ENCODE data around the gene IFT27. TPM values are rescaled to one million over a fixed set of nuclear protein-coding genes. Genes with fewer than 3 reads are reported as not detected.

IFT27 gene
- total RNA-seq, 1 donor from 2014 or later: 28.3 TPM

- intact Hi-C loops (cut with DNase I): no loop called here
- DNase-seq (ENCODE audit: missing footprints) (no peak), ATAC-seq (no peak)
These were observed 22.8 kb upstream of the IFT27 start for GRCh38 chr22:36798674-36799066.

GRCh38 chr22:36797911-36798673 is 22.2 kb upstream of the IFT27 start:
- ATAC-seq: no peak
- intact Hi-C loops (cut with DNase I): no loop called here
- peak; percentile 76 for DNase-seq (ENCODE audit: missing footprints)

GRCh38 chr22:36797374-36797773 is 21.5 kb upstream of the IFT27 start:
- ATAC-seq (no peak), DNase-seq (ENCODE audit: missing footprints) (no peak)
- intact Hi-C loops (cut with DNase I): no loop called here

GRCh38 chr22:36796552-36797175 is 20.7 kb upstream of the IFT27 start:
- intact Hi-C loops (cut with DNase I): no loop called here
- no peak for ATAC-seq
- no peak for DNase-seq (ENCODE audit: missing footprints)

GRCh38 chr22:36795633-36796032 is 19.7 kb upstream of the IFT27 start:
- ATAC-seq (no peak), DNase-seq (ENCODE audit: missing footprints) (no peak)
- intact Hi-C loops (cut with DNase I): no loop called here

- DNase-seq (ENCODE audit: missing footprints): no peak
- ATAC-seq: no peak
- intact Hi-C loops (cut with DNase I): no loop called here
These were observed 14.7 kb upstream of the IFT27 start for GRCh38 chr22:36790648-36791047.

GRCh38 chr22:36787204-36787988 is 11.5 kb upstream of the IFT27 start:
- no peak for ATAC-seq
- intact Hi-C loops (cut with DNase I): no loop called here
- no peak for DNase-seq (ENCODE audit: missing footprints)

- DNase-seq (ENCODE audit: missing footprints) (no peak), ATAC-seq (no peak)
- intact Hi-C loops (cut with DNase I): loop anchor here (2.0 to 5.0 kb wide), 3 partner anchors 74 to 477 kb away; no protein-coding TSS in a partner anchor
These were observed 7.8 kb upstream of the IFT27 start for GRCh38 chr22:36783743-36784142.

- intact Hi-C loops (cut with DNase I): loop anchor here (1.0 to 5.0 kb wide), 4 partner anchors 75 to 479 kb away; no protein-coding TSS in a partner anchor
- DNase-seq (ENCODE audit: missing footprints) (peak; percentile 87), ATAC-seq (peak; percentile 85)
These were observed 6.0 kb upstream of the IFT27 start for GRCh38 chr22:36781656-36782627.

- ATAC-seq: no peak
- intact Hi-C loops (cut with DNase I): loop anchor here (5.0 kb wide), 1 partner anchor 199 kb away; no protein-coding TSS in a partner anchor
- DNase-seq (ENCODE audit: missing footprints): no peak
These were observed 2.1 kb upstream of the IFT27 start for GRCh38 chr22:36778020-36778419.

GRCh38 chr22:36776722-36777121 is 803 bp upstream of the IFT27 start:
- no peak for ATAC-seq
- intact Hi-C loops (cut with DNase I): loop anchor here (5.0 kb wide), 1 partner anchor 201 kb away; no protein-coding TSS in a partner anchor
- no peak for DNase-seq (ENCODE audit: missing footprints)

- no peak for ATAC-seq
- intact Hi-C loops (cut with DNase I): loop anchor here (5.0 kb wide), 1 partner anchor 202 kb away; no protein-coding TSS in a partner anchor
- no peak for DNase-seq (ENCODE audit: missing footprints)
These were observed 344 bp downstream of the IFT27 start for GRCh38 chr22:36775586-36775963.

- DNase-seq (ENCODE audit: missing footprints) (no peak), ATAC-seq (no peak)
- intact Hi-C loops (cut with DNase I): no loop called here
These were observed 2.0 kb downstream of the IFT27 start for GRCh38 chr22:36773935-36774334.

- ATAC-seq (no peak), DNase-seq (ENCODE audit: missing footprints) (no peak)
- intact Hi-C loops (cut with DNase I): no loop called here
These were observed 3.5 kb downstream of the IFT27 start for GRCh38 chr22:36772451-36772850.

- DNase-seq (ENCODE audit: missing footprints) (no peak), ATAC-seq (no peak)
- intact Hi-C loops (cut with DNase I): no loop called here
These were observed 4.4 kb downstream of the IFT27 start for GRCh38 chr22:36771356-36772063.

- intact Hi-C loops (cut with DNase I): no loop called here
- DNase-seq (ENCODE audit: missing footprints): no peak
- no peak for ATAC-seq
These were observed 5.2 kb downstream of the IFT27 start for GRCh38 chr22:36770513-36771231.

Measured in Right ventricle myocardium inferior (tissue), 1 donor.